Stimulated activated CD8-positive, alpha-beta memory T cell treated with anti-CD3 and anti-CD28 coated beads, Interleukin-12 subunit alpha, Interleukin-12 subunit beta, amount 100 ng/mL, for 4 hours (primary cell): Measurements from ENCODE around the gene WNT8B.

Source experiments
- DNase-seq: peaks from one replicate; pipeline ENCODE4 v3.0.0-alpha.2; 2020; ENCODE audit warnings: low read depth

The WNT8B gene

GRCh38 chr10:100519311-100520051 lies 56.7 kb downstream of the WNT8B start, which contains the start of gene SEC31B:
TSS of gene SEC31B (minus strand) at chr10:100519861. CDS start at chr10:100516952, 2,909 bp downstream.
- no peak for DNase-seq

GRCh38 chr10:100520811-100521210 lies 58.0 kb downstream of the WNT8B start:
- DNase-seq: no peak

DNA sequence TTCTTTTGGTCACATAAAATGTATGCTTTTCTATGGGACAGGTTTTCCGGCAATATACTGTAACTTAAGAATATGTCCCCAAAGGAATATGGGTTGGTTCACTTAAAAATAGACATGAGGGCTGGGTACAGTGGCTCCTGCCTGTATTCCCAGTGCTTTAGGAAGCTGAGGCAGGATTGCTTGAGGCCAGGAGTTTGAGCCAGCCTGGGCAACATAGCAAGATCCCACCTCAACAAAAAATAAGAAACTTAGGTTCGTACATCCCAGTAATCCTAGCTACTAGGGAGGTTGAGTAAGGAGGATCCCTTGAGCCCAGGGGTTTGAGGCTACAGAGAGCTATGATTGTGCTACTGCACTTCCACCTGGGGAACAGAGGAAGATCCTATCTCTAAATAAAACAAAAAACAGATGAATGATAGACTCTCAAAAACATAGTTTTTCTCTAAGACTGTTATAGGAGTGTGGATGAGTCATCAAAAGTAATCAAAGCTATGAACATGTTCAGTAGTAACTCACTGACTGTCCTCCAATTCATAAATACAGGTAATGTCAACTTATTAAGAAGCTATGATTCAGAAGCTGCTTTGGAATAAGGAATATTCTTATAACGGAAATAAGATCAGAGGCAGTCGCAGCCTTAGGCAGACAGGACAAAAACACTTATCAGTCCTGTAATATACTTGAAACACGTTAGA lies 59.4 kb downstream of the WNT8B start:
- DNase-seq: no peak

DNA sequence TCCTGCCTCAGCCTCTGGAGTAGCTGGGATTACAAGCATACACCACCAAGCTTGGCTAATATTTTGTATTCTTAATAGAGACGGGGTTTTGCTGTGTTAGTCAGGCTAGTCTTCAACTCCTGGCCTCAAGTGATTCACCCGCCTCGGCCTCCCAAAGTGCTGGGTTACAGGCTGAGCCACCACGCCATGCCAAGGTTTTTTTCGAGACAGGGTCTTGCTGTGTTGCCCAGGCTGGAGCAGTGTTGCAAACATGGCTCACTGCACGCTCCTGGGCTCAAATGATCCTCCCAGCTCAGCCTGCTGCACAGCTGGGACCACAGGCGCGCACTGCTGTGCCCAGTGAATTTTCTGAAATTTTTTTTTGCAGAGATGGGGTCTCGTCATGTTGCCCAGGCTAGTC lies 60.1 kb downstream of the WNT8B start:
- no peak for DNase-seq

DNA sequence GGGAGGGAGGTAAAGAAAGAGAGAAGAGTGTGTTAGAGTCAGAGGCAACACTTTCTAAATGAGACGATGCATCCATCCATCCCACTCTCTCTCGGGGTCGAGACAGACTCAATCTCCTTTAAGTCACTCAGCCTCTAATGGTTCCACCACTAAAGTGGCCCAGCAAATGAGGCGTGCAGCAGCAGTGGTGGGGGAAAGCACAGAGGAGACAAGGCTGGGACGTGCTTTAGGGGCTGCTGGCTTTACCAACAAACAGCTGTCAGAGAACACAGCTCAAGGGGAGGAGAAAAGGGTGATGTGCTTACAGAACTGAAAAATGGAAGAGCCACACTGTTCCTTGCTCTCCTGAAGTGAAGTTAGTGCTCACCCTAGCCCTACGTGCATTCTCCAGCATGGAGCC lies 61.4 kb downstream of the WNT8B start:
- no peak for DNase-seq

GRCh38 chr10:100524638-100525037 lies 61.8 kb downstream of the WNT8B start:
- no peak for DNase-seq

- no peak for DNase-seq
Observed at GRCh38 chr10:100528123-100528886, 65.5 kb downstream of the WNT8B start.

DNA sequence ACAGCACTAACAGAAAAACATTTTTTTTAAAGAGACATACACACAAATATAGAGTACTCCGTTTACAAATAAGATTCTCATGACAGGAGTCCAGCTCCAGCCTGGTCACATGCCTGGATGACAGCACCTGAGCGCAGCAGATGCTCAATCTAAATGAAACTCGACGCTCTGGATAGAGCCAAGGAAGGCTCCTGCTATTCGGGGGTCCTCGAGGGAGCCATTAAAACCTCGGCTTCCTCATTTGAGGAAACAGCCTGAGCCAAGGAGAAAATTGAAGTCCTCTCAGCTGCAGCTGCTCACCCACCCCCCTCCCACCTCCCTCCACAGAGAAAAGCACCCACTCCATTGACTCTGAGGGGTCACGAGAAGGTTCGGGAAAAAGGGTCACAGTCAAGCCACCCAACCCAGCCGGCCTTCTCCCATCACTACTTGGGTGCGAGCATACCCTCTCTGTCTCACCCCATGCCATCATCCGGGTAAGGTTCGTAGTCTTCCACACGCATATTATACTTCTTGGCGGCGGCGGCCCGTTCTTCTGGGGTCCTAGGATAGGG lies 66.2 kb downstream of the WNT8B start:
- DNase-seq: no peak

- peak; percentile 75 for DNase-seq
Observed at GRCh38 chr10:100529475-100530298, 66.9 kb downstream of the WNT8B start, which contains the start of gene NDUFB8. TSS of gene NDUFB8 (minus strand) at chr10:100529871. CDS start at chr10:100529851, 20 bp downstream.

- no peak for DNase-seq
Observed at GRCh38 chr10:100531761-100532160, 69.0 kb downstream of the WNT8B start.
